KMS-11 (cell line): ENCODE data around the gene SLC41A3.

ENCODE experiments used
- H2AFZ ChIP-seq: fragments of 200-600 bp; sonication (generic); 2 replicates; pipeline ENCODE4 v1.6.1; 2016; ENCODE audit warnings: antibody characterized with exemption, mixed run types, low read depth
- H3K27ac ChIP-seq: fragments of 200-600 bp; sonication (generic); 2 replicates; pipeline ENCODE4 v1.6.1; 2016; ENCODE audit warnings: mild to moderate bottlenecking, mixed run types
- H3K27me3 ChIP-seq: fragments of 200-600 bp; sonication (generic); 2 replicates; pipeline ENCODE4 v1.6.1; 2017; ENCODE audit warnings: mild to moderate bottlenecking, low read depth, mixed run types, moderate library complexity; ENCODE audit not compliant: insufficient read depth
- H3K36me3 ChIP-seq: fragments of 200-600 bp; sonication (generic); 2 replicates; pipeline ENCODE4 v1.6.1; 2017; ENCODE audit warnings: mild to moderate bottlenecking, mixed run types; ENCODE audit not compliant: insufficient read depth
- H3K4me1 ChIP-seq: fragments of 200-600 bp; sonication (generic); 2 replicates; pipeline ENCODE4 v1.6.1; 2016; ENCODE audit warnings: mild to moderate bottlenecking, low read depth, mixed run types; ENCODE audit not compliant: poor library complexity, severe bottlenecking
- H3K4me2 ChIP-seq: fragments of 200-600 bp; sonication (generic); 2 replicates; pipeline ENCODE4 v1.7.0; 2016; ENCODE audit warnings: mild to moderate bottlenecking, mixed run types
- H3K4me3 ChIP-seq: fragments of 200-600 bp; sonication (generic); IDR thresholded peaks from 2 replicates; pipeline ENCODE4 v1.6.1; 2017; ENCODE audit warnings: low read depth, low read length, mixed read lengths; ENCODE audit not compliant: insufficient read depth
- H3K79me2 ChIP-seq: fragments of 200-600 bp; sonication (generic); 2 replicates; pipeline ENCODE4 v1.6.1; 2016; ENCODE audit warnings: low read depth, mixed run types; ENCODE audit not compliant: insufficient read depth
- H3K9ac ChIP-seq: fragments of 200-600 bp; sonication (generic); 2 replicates; pipeline ENCODE4 v1.6.1; 2016; ENCODE audit warnings: mild to moderate bottlenecking, mixed run types
- H4K20me1 ChIP-seq: fragments of 200-600 bp; sonication (generic); 2 replicates; pipeline ENCODE4 v1.6.1; 2016; ENCODE audit warnings: mild to moderate bottlenecking, mixed run types; ENCODE audit not compliant: insufficient read depth
- TF ChIP-seq, protein P1 (sequence below): fragments of 200-600 bp; sonication (generic); conservative IDR thresholded peaks from 2 replicates; pipeline ENCODE4 v1.6.1; 2017; ENCODE audit warnings: low read depth, mild to moderate bottlenecking, antibody characterized with exemption, low read length, moderate library complexity, mixed read lengths

The SLC41A3 gene

DNA sequence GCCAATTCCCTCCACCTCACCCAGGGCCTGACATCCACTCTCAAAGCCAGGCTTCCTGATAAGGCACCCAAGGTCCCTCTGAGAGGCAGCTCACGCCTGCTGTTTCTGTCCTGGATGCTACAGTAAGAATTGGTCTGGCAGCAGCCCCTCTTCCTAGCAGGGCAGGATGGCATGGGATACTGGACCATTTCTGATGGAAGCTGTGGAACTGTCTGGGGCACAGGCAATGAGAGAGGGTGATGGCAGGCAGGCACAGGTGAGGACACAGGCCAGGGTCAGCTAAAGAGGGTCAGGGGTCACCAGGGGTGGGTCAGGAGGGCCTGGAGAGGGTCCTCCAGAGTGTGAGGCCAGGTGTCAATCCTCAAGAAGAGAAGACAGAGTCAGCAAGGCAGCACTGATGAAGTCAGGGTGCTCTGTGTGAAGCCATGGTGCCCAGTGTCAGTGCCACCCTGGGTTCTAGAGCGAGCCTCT, 41.9 kb upstream of the SLC41A3 start:
- Histone ChIP-seq H2AFZ (no peak overlapping the region), H3K4me2 (no peak overlapping the region), H3K4me1 (no peaks in the 10 kb centered on the region), H3K9ac (no peak overlapping the region), H3K27me3 (no peaks in the 10 kb centered on the region), H3K36me3 (no peaks in the 10 kb centered on the region), H3K79me2 (no peaks in the 10 kb centered on the region), H3K27ac (no peak overlapping the region), H3K4me3 (no peak overlapping the region), H4K20me1 (no peaks in the 10 kb centered on the region)
- TF ChIP-seq, protein P1, sequence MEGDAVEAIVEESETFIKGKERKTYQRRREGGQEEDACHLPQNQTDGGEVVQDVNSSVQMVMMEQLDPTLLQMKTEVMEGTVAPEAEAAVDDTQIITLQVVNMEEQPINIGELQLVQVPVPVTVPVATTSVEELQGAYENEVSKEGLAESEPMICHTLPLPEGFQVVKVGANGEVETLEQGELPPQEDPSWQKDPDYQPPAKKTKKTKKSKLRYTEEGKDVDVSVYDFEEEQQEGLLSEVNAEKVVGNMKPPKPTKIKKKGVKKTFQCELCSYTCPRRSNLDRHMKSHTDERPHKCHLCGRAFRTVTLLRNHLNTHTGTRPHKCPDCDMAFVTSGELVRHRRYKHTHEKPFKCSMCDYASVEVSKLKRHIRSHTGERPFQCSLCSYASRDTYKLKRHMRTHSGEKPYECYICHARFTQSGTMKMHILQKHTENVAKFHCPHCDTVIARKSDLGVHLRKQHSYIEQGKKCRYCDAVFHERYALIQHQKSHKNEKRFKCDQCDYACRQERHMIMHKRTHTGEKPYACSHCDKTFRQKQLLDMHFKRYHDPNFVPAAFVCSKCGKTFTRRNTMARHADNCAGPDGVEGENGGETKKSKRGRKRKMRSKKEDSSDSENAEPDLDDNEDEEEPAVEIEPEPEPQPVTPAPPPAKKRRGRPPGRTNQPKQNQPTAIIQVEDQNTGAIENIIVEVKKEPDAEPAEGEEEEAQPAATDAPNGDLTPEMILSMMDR, result no peak

- H4K20me1 ChIP-seq, result no peaks in the 10 kb centered on the region
- TF ChIP-seq, protein P1, result no peak
Measured at GRCh38 chr3:126125341-126125740, 41.4 kb upstream of the SLC41A3 start.

DNA sequence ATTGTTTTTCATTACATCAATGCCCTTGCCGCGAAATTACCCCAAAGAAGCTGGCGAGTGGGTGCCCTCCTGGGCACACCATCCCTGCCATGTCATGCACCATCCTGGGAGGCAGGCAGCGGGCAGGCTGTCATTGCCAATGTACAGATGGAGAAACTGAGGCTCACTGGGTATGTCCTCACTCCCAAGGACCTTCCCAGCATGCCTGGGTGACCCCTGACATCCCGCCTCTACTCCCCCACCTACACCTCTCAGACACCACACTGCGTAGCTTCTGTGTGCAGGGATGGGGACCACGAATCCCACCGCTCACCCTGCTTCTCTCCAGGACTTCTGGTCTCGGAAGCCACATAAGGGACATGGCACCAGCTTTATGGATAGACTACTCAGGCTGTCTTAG, 41.0 kb upstream of the SLC41A3 start:
- Histone ChIP-seq H3K27me3 (no peaks in the 10 kb centered on the region), H3K4me2 (no peak overlapping the region), H4K20me1 (no peaks in the 10 kb centered on the region), H3K9ac (no peak overlapping the region), H3K27ac (no peak overlapping the region), H3K79me2 (no peaks in the 10 kb centered on the region), H3K4me1 (no peaks in the 10 kb centered on the region), H3K4me3 (no peak overlapping the region), H2AFZ (no peak overlapping the region), H3K36me3 (no peaks in the 10 kb centered on the region)
- TF ChIP-seq, protein P1, result no peak

More at GRCh38 chr3:126125341-126125740, 41.4 kb upstream of the SLC41A3 start:
- no peak overlapping the region for H3K9ac ChIP-seq
- no peaks in the 10 kb centered on the region for H3K27me3 ChIP-seq
- no peaks in the 10 kb centered on the region for H3K79me2 ChIP-seq
- H3K4me2 ChIP-seq, result no peak overlapping the region
- H3K4me1 ChIP-seq, result no peaks in the 10 kb centered on the region
- H3K4me3 ChIP-seq, result no peak overlapping the region
- H3K36me3 ChIP-seq, result no peaks in the 10 kb centered on the region
- H2AFZ ChIP-seq, result no peak overlapping the region
- no peak overlapping the region for H3K27ac ChIP-seq

GRCh38 chr3:126124148-126124868, 40.4 kb upstream of the SLC41A3 start:
- H3K27ac ChIP-seq, result no peak overlapping the region
- H3K4me3 ChIP-seq, result no peak overlapping the region
- no peak overlapping the region for H3K9ac ChIP-seq
- no peak overlapping the region for H3K4me2 ChIP-seq
- H3K4me1 ChIP-seq, result no peaks in the 10 kb centered on the region
- no peak overlapping the region for H2AFZ ChIP-seq
- H4K20me1 ChIP-seq, result no peaks in the 10 kb centered on the region
- no peaks in the 10 kb centered on the region for H3K27me3 ChIP-seq
- TF ChIP-seq, protein P1, result no peak
- no peaks in the 10 kb centered on the region for H3K79me2 ChIP-seq
- H3K36me3 ChIP-seq, result no peaks in the 10 kb centered on the region
